Measurements from ENCODE around the gene ZNF316. TPM values are rescaled to one million over a fixed set of nuclear protein-coding genes. Genes with fewer than 3 reads are reported as not detected.

Gene ZNF316
- total RNA-seq, 6 experiments from 2014 or later: 9.5 to 25.1 (median 15.2) TPM

GRCh38 chr7:6590645-6591110, 46.4 kb upstream of the ZNF316 start:
- ATAC-seq (peak in 1 of 4 donors; percentile 44), DNase-seq (no peak)
- 5% methylated on average over 4 of the region's 10 CpGs for WGBS (ENCODE audit: insufficient coverage, low coverage, low lambda C conversion rate, missing lambda C conversion rate)
- TF ChIP-seq POLR2A (IDR thresholded peaks at IDR 0.05) (no peak), CTCF (IDR thresholded peaks at IDR 0.05) (no peak)
- H3K27me3 ChIP-seq: no peaks in the 10 kb centered on the region
- H3K36me3 ChIP-seq: peaks cover 0 to 41% (median 19%) of the 10 kb centered on the region in 4 donors
- intact Hi-C loops (cut with DNase I): no loop called here
- H3K9me3 ChIP-seq: no peaks in the 10 kb centered on the region
- H3K4me3 ChIP-seq: peak overlapping the region; percentile 68 to 97 (median 97)
- peak overlapping the region in 2 of 3 donors; percentile 81 to 93 for H3K27ac ChIP-seq
- peaks cover 0 to 13% (median 3%) of the 10 kb centered on the region in 4 donors for H3K4me1 ChIP-seq

DNA sequence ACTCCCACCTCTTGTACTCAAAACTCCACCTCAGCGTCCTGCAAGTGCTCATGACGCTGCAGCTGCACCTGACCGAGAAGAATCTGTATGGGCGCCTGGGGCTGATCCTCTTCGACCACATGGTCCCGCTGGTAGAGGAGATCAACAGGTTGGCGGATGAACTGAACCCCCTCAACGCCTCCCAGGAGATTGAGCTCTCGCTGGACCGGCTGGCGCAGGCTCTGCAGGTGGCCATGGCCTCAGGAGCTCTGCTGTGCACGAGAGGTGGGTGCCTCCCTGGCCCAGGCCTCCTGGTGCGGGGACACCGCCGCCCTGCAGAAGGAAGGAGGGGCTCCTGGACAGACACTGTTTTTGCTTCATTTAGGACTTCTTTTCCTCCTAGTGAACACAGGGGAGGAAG, 37.0 kb upstream of the ZNF316 start:
- Histone ChIP-seq H3K9me3 (no peaks in the 10 kb centered on the region), H3K36me3 (peaks cover 0 to 55% (median 17%) of the 10 kb centered on the region in 4 donors), H3K4me3 (no peak overlapping the region), H3K4me1 (no peaks in the 10 kb centered on the region), H3K27ac (no peak overlapping the region), H3K27me3 (no peaks in the 10 kb centered on the region)
- intact Hi-C loops (cut with DNase I): no loop called here
- no peak for ATAC-seq
- no CpG with 5 or more reads among the region's 15 CpGs for WGBS (ENCODE audit: insufficient coverage, low coverage, low lambda C conversion rate, missing lambda C conversion rate)
- TF ChIP-seq POLR2A (IDR thresholded peaks at IDR 0.05): no peak
- TF ChIP-seq CTCF (IDR thresholded peaks at IDR 0.05): no peak
- DNase-seq: no peak

GRCh38 chr7:6604458-6604857, 32.7 kb upstream of the ZNF316 start:
- WGBS (ENCODE audit: insufficient coverage, low coverage, low lambda C conversion rate, missing lambda C conversion rate): no CpG with 5 or more reads among the region's 10 CpGs
- H3K4me3 ChIP-seq: no peak overlapping the region
- intact Hi-C loops (cut with DNase I): no loop called here
- H3K27ac ChIP-seq: no peak overlapping the region
- DNase-seq (no peak), ATAC-seq (no peak)
- no peaks in the 10 kb centered on the region for H3K9me3 ChIP-seq
- peaks cover 0 to 34% (median 1%) of the 10 kb centered on the region in 4 donors for H3K36me3 ChIP-seq
- H3K27me3 ChIP-seq: no peaks in the 10 kb centered on the region
- no peak for TF ChIP-seq CTCF (IDR thresholded peaks at IDR 0.05)
- TF ChIP-seq POLR2A (IDR thresholded peaks at IDR 0.05): no peak
- no peaks in the 10 kb centered on the region for H3K4me1 ChIP-seq

DNA sequence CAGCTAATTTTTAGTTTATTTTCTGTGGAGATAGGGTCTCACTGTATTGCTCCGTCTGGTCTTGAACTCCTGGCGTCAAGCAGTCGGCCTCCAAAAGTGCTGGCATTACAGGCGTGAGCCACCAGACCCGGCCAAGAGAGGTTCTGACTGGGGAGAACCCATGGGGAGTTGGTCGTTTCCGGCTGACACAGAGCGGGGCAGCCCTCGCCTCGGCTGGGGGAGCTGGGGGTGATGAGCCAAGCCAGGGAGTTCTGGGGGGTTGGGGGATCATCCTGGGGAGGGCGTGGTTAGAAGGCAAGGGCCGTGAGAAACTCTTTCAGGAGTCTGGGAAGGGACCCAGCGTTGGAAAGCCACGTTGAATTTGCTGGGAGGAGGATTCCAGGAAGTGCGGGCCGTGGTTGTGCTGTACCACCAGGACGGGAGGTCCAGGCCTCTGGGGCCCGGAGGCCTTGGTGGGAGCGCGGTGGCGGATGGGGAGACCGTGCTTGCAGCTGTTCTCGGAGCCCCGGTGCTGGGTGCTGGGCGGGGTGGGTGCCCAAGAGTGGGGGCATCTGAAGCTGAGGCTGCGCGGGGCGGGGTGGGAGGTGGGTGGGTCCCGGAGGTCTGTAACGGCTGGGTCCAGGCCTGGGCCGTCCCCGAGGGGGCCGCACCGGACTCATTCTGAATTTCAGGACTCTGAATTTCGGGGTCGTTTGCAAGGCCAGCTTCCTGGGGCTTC, 30.1 kb upstream of the ZNF316 start:
- peak in 1 of 4 donors; percentile 20 for ATAC-seq
- DNase-seq: no peak
- no peak overlapping the region for H3K4me3 ChIP-seq
- no peak for TF ChIP-seq CTCF (IDR thresholded peaks at IDR 0.05)
- no peak for TF ChIP-seq POLR2A (IDR thresholded peaks at IDR 0.05)
- H3K4me1 ChIP-seq: no peaks in the 10 kb centered on the region
- intact Hi-C loops (cut with DNase I): no loop called here
- no peaks in the 10 kb centered on the region for H3K9me3 ChIP-seq
- H3K36me3 ChIP-seq: peaks cover 0 to 16% (median 1%) of the 10 kb centered on the region in 4 donors
- H3K27ac ChIP-seq: no peak overlapping the region
- 94% methylated on average over 11 of the region's 36 CpGs for WGBS (ENCODE audit: insufficient coverage, low coverage, low lambda C conversion rate, missing lambda C conversion rate)
- no peaks in the 10 kb centered on the region for H3K27me3 ChIP-seq
